Naive B cell (primary cell): Measurements from ENCODE around the gene MCIDAS. TPM values are rescaled to one million over a fixed set of nuclear protein-coding genes. Genes with fewer than 3 reads are reported as not detected.

Experiments
- ATAC-seq, 2 donors: fragments of 150-1000 bp; cut with Tn5 transposase; 2 replicates each; pipeline ENCODE4 v1.10.0; 2021; ENCODE audit warnings: low read depth in 2 of 2, mild to moderate bottlenecking in 2 of 2, moderate library complexity in 2 of 2
- DNase-seq: peaks from one replicate; pipeline ENCODE4 v3.0.0; 2022
- H3K27ac Mint-ChIP-seq, 6 donors: one replicate each; pipeline ENCODE4 v1.8.0; 2020 to 2022; ENCODE audit warnings: mild to moderate bottlenecking in 6 of 6, mixed read lengths in 6 of 6, moderate library complexity in 5 of 6, inconsistent platforms in 2 of 6
- H3K27me3 Mint-ChIP-seq, 3 donors: one replicate each; pipeline ENCODE4 v1.8.0; 2021 to 2022; ENCODE audit warnings: mixed read lengths in 3 of 3, mild to moderate bottlenecking in 1 of 3
- H3K36me3 Mint-ChIP-seq, 2 donors: one replicate each; pipeline ENCODE4 v1.8.0; 2020 to 2022; ENCODE audit warnings: mixed read lengths in 2 of 2, inconsistent platforms in 1 of 2, mild to moderate bottlenecking in 1 of 2
- H3K4me1 Mint-ChIP-seq, 3 donors: one replicate each; pipeline ENCODE4 v1.8.0; 2020 to 2022; ENCODE audit warnings: mixed read lengths in 3 of 3, inconsistent platforms in 1 of 3, mild to moderate bottlenecking in 1 of 3, moderate library complexity in 1 of 3
- H3K4me3 Mint-ChIP-seq, 8 donors: one replicate each; pipeline ENCODE4 v1.8.0; 2020 to 2022; ENCODE audit warnings: mild to moderate bottlenecking in 8 of 8, mixed read lengths in 8 of 8, moderate library complexity in 8 of 8, inconsistent platforms in 2 of 8
- H3K9me3 Mint-ChIP-seq, 7 donors: one replicate each; pipeline ENCODE4 v1.8.0; 2020 to 2022; ENCODE audit warnings: mixed read lengths in 7 of 7, mild to moderate bottlenecking in 5 of 7, inconsistent platforms in 2 of 7, moderate library complexity in 1 of 7
- polyA plus RNA-seq, 6 donors: library from polyadenylated mRNA; unstranded; fragments of 300-500 nt; fragmentation: Illumina TruSeq; gene quantifications; one replicate each; pipeline ENCODE4 v1.2.3, GENCODE V29; 2021; ENCODE audit warnings: low read depth in 6 of 6

The MCIDAS gene
- polyA plus RNA-seq, 6 donors from 2014 or later: not detected

GRCh38 chr5:55218967-55219366 is 8.1 kb downstream of the MCIDAS start:
- Mint-ChIP-seq H3K4me3 (peak overlapping the region in 1 of 8 donors; percentile 65), H3K36me3 (no peaks in the 10 kb centered on the region), H3K27ac (peak overlapping the region in 1 of 6 donors; percentile 48), H3K27me3 (peaks cover 58 to 76% (median 63%) of the 10 kb centered on the region in 3 donors), H3K4me1 (peaks cover 17 to 36% (median 33%) of the 10 kb centered on the region in 3 donors), H3K9me3 (peaks cover 0 to 9% (median 0%) of the 10 kb centered on the region in 7 donors)
- no peak for DNase-seq
- no peak for ATAC-seq

GRCh38 chr5:55211184-55211874 is 15.8 kb downstream of the MCIDAS start:
- Mint-ChIP-seq H3K9me3 (no peaks in the 10 kb centered on the region), H3K27me3 (peaks cover 15 to 38% (median 18%) of the 10 kb centered on the region in 3 donors), H3K4me3 (no peak overlapping the region), H3K36me3 (no peaks in the 10 kb centered on the region), H3K4me1 (no peaks in the 10 kb centered on the region), H3K27ac (no peak overlapping the region)
- no peak for ATAC-seq
- no peak for DNase-seq

- Mint-ChIP-seq H3K4me3 (no peak overlapping the region), H3K9me3 (peaks cover 0 to 7% (median 5%) of the 10 kb centered on the region in 7 donors), H3K36me3 (no peaks in the 10 kb centered on the region), H3K27me3 (peaks cover 12 to 51% (median 45%) of the 10 kb centered on the region in 3 donors), H3K27ac (no peak overlapping the region), H3K4me1 (no peaks in the 10 kb centered on the region)
- no peak for DNase-seq
- ATAC-seq: no peak
Observed at GRCh38 chr5:55205001-55205400, 22.1 kb downstream of the MCIDAS start.

GRCh38 chr5:55191165-55191564 is 36.0 kb downstream of the MCIDAS start:
- ATAC-seq (no peak), DNase-seq (no peak)
- Mint-ChIP-seq H3K27me3 (peaks cover 47 to 55% (median 49%) of the 10 kb centered on the region in 3 donors), H3K4me3 (no peak overlapping the region), H3K27ac (no peak overlapping the region), H3K9me3 (peaks cover 0 to 2% (median 0%) of the 10 kb centered on the region in 7 donors), H3K4me1 (no peaks in the 10 kb centered on the region), H3K36me3 (no peaks in the 10 kb centered on the region)

- Mint-ChIP-seq H3K27ac (no peak overlapping the region), H3K27me3 (peaks cover 46 to 70% (median 67%) of the 10 kb centered on the region in 3 donors), H3K4me3 (no peak overlapping the region), H3K9me3 (peaks cover 0 to 6% (median 0%) of the 10 kb centered on the region in 7 donors), H3K36me3 (no peaks in the 10 kb centered on the region), H3K4me1 (no peaks in the 10 kb centered on the region)
- DNase-seq: no peak
- ATAC-seq: no peak
Observed at GRCh38 chr5:55188656-55189540, 38.2 kb downstream of the MCIDAS start.

- H3K4me1 Mint-ChIP-seq: no peaks in the 10 kb centered on the region
- H3K36me3 Mint-ChIP-seq: no peaks in the 10 kb centered on the region
- ATAC-seq: no peak
- H3K27ac Mint-ChIP-seq: no peak overlapping the region
- no peak for DNase-seq
- peaks cover 38 to 66% (median 63%) of the 10 kb centered on the region in 3 donors for H3K27me3 Mint-ChIP-seq
- H3K9me3 Mint-ChIP-seq: peaks cover 0 to 13% (median 4%) of the 10 kb centered on the region in 7 donors
- no peak overlapping the region for H3K4me3 Mint-ChIP-seq
Observed at GRCh38 chr5:55187370-55187769, 39.7 kb downstream of the MCIDAS start.

- H3K27ac Mint-ChIP-seq: no peak overlapping the region
- ATAC-seq (no peak), DNase-seq (no peak)
- no peak overlapping the region for H3K4me3 Mint-ChIP-seq
- peaks cover 0 to 16% of the 10 kb centered on the region in 2 donors for H3K36me3 Mint-ChIP-seq
- H3K9me3 Mint-ChIP-seq: peaks cover 5 to 25% (median 15%) of the 10 kb centered on the region in 7 donors
- peaks cover 63 to 81% (median 71%) of the 10 kb centered on the region in 3 donors for H3K27me3 Mint-ChIP-seq
- peaks cover 20 to 23% (median 22%) of the 10 kb centered on the region in 3 donors for H3K4me1 Mint-ChIP-seq
Observed at GRCh38 chr5:55180016-55180415, 47.1 kb downstream of the MCIDAS start.

GRCh38 chr5:55177078-55177477 is 50.0 kb downstream of the MCIDAS start:
- no peak for ATAC-seq
- H3K4me1 Mint-ChIP-seq: peaks cover 37 to 41% (median 38%) of the 10 kb centered on the region in 3 donors
- peaks cover 0 to 16% of the 10 kb centered on the region in 2 donors for H3K36me3 Mint-ChIP-seq
- peaks cover 0 to 15% (median 10%) of the 10 kb centered on the region in 7 donors for H3K9me3 Mint-ChIP-seq
- H3K27me3 Mint-ChIP-seq: peaks cover 74 to 89% (median 78%) of the 10 kb centered on the region in 3 donors
- peak overlapping the region in 6 of 8 donors; percentile 48 to 82 (median 60) for H3K4me3 Mint-ChIP-seq
- H3K27ac Mint-ChIP-seq: no peak overlapping the region
- DNase-seq: peak; percentile 31

GRCh38 chr5:55176176-55176818 is 50.8 kb downstream of the MCIDAS start:
- no peak for ATAC-seq
- Mint-ChIP-seq H3K9me3 (peaks cover 0 to 15% (median 10%) of the 10 kb centered on the region in 7 donors), H3K4me3 (peak overlapping the region; percentile 48 to 85 (median 62)), H3K27ac (peak overlapping the region in 3 of 6 donors; percentile 6 to 80 (median 16)), H3K4me1 (peaks cover 37 to 41% (median 41%) of the 10 kb centered on the region in 3 donors), H3K27me3 (peaks cover 70 to 81% (median 70%) of the 10 kb centered on the region in 3 donors), H3K36me3 (peaks cover 0 to 16% of the 10 kb centered on the region in 2 donors)
- peak; percentile 12 for DNase-seq

GRCh38 chr5:55175781-55176175 is 51.3 kb downstream of the MCIDAS start:
- Mint-ChIP-seq H3K4me1 (peaks cover 37 to 41% (median 41%) of the 10 kb centered on the region in 3 donors), H3K27ac (no peak overlapping the region), H3K4me3 (peak overlapping the region; percentile 51 to 85 (median 60)), H3K27me3 (peaks cover 65 to 76% (median 66%) of the 10 kb centered on the region in 3 donors), H3K9me3 (peaks cover 0 to 15% (median 10%) of the 10 kb centered on the region in 7 donors), H3K36me3 (peaks cover 0 to 16% of the 10 kb centered on the region in 2 donors)
- DNase-seq: no peak
- ATAC-seq: no peak

GRCh38 chr5:55173687-55174230 is 53.4 kb downstream of the MCIDAS start:
- peak overlapping the region; percentile 80 to 95 (median 88) for H3K4me3 Mint-ChIP-seq
- DNase-seq (peak; percentile 42), ATAC-seq (peak; percentile 18 to 27)
- peaks cover 0 to 15% (median 10%) of the 10 kb centered on the region in 7 donors for H3K9me3 Mint-ChIP-seq
- H3K36me3 Mint-ChIP-seq: peaks cover 0 to 16% of the 10 kb centered on the region in 2 donors
- H3K27ac Mint-ChIP-seq: peak overlapping the region; percentile 87 to 97 (median 92)
- peaks cover 37 to 41% (median 41%) of the 10 kb centered on the region in 3 donors for H3K4me1 Mint-ChIP-seq
- H3K27me3 Mint-ChIP-seq: peaks cover 56 to 65% (median 60%) of the 10 kb centered on the region in 3 donors

- H3K4me3 Mint-ChIP-seq: peak within 1 kb of the TSS; percentile 87 to 98 (median 93)
- peaks cover 37 to 41% (median 41%) of the 10 kb centered on the region in 3 donors for H3K4me1 Mint-ChIP-seq
- DNase-seq (peak; percentile 84), ATAC-seq (peak; percentile 82 to 83)
- peaks cover 0 to 15% (median 6%) of the 10 kb centered on the region in 7 donors for H3K9me3 Mint-ChIP-seq
- peaks cover 56 to 65% (median 60%) of the 10 kb centered on the region in 3 donors for H3K27me3 Mint-ChIP-seq
- H3K27ac Mint-ChIP-seq: peak within 1 kb of the TSS; percentile 87 to 100 (median 98)
- H3K36me3 Mint-ChIP-seq: peaks cover 0 to 10% of the 10 kb centered on the region in 2 donors
Observed at GRCh38 chr5:55172937-55173686, 54.0 kb downstream of the MCIDAS start, which contains the start of gene CDC20B. CDC20B (minus strand) TSS chr5:55173177; CDS start chr5:55173000, 177 bp downstream.
